Caco-2 (cell line): ENCODE results near the gene RNASE7. TPM values are rescaled to one million over a fixed set of nuclear protein-coding genes. Genes with fewer than 3 reads are reported as not detected.

ENCODE experiments used
- BruUV-seq: library from RNA; stranded (reverse); fragments of 400-500 nt; replicated peaks from 2 replicates; lab custom pipeline; 2021; lab: Mats Ljungman, UMichigan
- CTCF ChIA-PET: fragments of 300-600 bp; sonication (Branson Sonifier 250); formaldehyde crosslinking; loops from one replicate; lab custom pipeline; 2022; ENCODE audit warnings: antibody characterized with exemption; lab: Charles Lee
- POLR2A ChIA-PET: fragments of 300-600 bp; sonication (Branson Sonifier 250); formaldehyde crosslinking; loops from one replicate; lab custom pipeline; 2022; ENCODE audit warnings: antibody characterized with exemption; lab: Charles Lee
- DNase-seq, 2 experiments: peaks; one replicate each; pipeline versions ENCODE4 v3.0.0 to v3.0.0-alpha.2; 2020 to 2022
- H3K27me3 ChIP-seq: replicated peaks from 2 replicates; pipeline ENCODE4 v1.6.0; 2011; ENCODE audit warnings: low read length; ENCODE audit not compliant: control insufficient read depth, insufficient read depth
- H3K36me3 ChIP-seq: 2 replicates; pipeline ENCODE4 v1.5.1; 2011; ENCODE audit warnings: low read length; ENCODE audit not compliant: control insufficient read depth, insufficient read depth
- H3K4me1 ChIP-seq: fragments of 250-450 bp; sonication (Bioruptor Pico); 2 replicates; pipeline ENCODE4 v1.5.1; 2020; ENCODE audit warnings: mild to moderate bottlenecking
- H3K4me3 ChIP-seq: 2 replicates; pipeline ENCODE4 v1.5.1; 2011; ENCODE audit warnings: low read depth, mild to moderate bottlenecking, control low read depth, low read length
- H3K9me3 ChIP-seq: fragments of 250-450 bp; sonication (Bioruptor Pico); 2 replicates; pipeline ENCODE4 v1.5.1; 2020; ENCODE audit warnings: mild to moderate bottlenecking, moderate library complexity
- H3K27ac Mint-ChIP-seq: one replicate; pipeline ENCODE4 v1.8.0; 2022; ENCODE audit warnings: mixed read lengths; ENCODE audit not compliant: unreplicated experiment
- H3K27me3 Mint-ChIP-seq: one replicate; pipeline ENCODE4 v1.8.0; 2022; ENCODE audit warnings: mixed read lengths; ENCODE audit not compliant: insufficient read depth, unreplicated experiment
- H3K36me3 Mint-ChIP-seq: one replicate; pipeline ENCODE4 v1.8.0; 2022; ENCODE audit warnings: mild to moderate bottlenecking, mixed read lengths; ENCODE audit not compliant: insufficient read depth, unreplicated experiment
- H3K4me1 Mint-ChIP-seq: one replicate; pipeline ENCODE4 v1.8.0; 2022; ENCODE audit warnings: low read depth, mixed read lengths; ENCODE audit not compliant: unreplicated experiment
- H3K4me3 Mint-ChIP-seq: one replicate; pipeline ENCODE4 v1.8.0; 2022; ENCODE audit warnings: mild to moderate bottlenecking, moderate library complexity, mixed read lengths; ENCODE audit not compliant: unreplicated experiment
- H3K9me3 Mint-ChIP-seq: one replicate; pipeline ENCODE4 v1.8.0; 2022; ENCODE audit warnings: mixed read lengths; ENCODE audit not compliant: unreplicated experiment
- intact Hi-C: fragments of 100-400 bp; cut with micrococcal nuclease; formaldehyde crosslinking; loops from one replicate; pipeline ENCODE4 v1.10.0; 2022; ENCODE audit not compliant: unreplicated experiment
- total RNA-seq: library from RNA; stranded (reverse); gene quantifications from 2 replicates; pipeline ENCODE4 v1.2.3, GENCODE V29; 2022
- TF ChIP-seq, protein P1 (sequence below), 2 experiments: fragments of 200-600 bp in 1 of 2; IDR thresholded peaks; 1 replicate in 1 of 2; 2 replicates in 1 of 2; pipeline versions ENCODE4 v1.5.1 to v1.8.0; 2011 to 2022; ENCODE audit warnings: antibody characterized with exemption in 1 of 2, control low read depth in 1 of 2, inconsistent platforms in 1 of 2, low read depth in 1 of 2, low read length in 1 of 2, mild to moderate bottlenecking in 1 of 2, moderate library complexity in 1 of 2; ENCODE audit not compliant: insufficient read depth in 1 of 2, severe bottlenecking in 1 of 2, unreplicated experiment in 1 of 2

Gene RNASE7
- total RNA-seq, 1 experiment from 2014 or later: not detected

DNA sequence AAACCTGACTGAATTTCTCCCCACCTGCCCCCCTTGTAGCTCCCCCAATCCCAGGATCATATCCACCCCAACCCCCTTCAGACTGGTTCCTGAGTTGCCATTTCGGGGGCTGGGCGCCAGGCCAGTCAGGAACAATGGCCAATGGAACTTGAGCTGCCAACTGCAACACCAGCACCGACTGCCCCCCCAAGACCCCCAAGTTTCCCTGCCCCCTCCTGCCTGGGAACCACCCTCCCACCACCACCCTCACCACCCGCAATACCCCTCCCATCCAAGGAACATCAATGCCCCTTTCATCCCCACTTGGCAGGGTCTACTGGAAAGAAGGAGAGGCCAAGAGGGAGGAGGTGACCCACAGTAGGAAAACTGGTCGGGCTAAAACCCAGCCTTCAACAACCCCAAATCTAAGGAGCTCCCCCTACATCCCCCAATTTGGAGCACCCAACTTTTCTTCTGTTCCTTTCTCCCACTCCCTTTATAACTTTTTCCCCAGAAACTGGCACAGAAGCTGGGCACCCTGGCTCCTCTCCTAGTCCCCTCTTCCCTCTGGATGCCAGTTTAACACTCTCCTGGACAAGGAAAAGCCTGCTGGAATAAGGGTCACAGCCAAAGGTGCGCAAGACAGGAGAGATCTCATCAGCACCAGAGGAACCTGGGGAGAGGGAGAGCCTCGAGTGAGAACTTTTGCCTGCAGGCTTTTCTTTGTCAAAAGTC, 15.7 kb upstream of the RNASE7 start:
- intact Hi-C loops: no loop called here
- no peaks in the 10 kb centered on the region for H3K36me3 Mint-ChIP-seq
- peak overlapping the region; percentile 15 for H3K27ac Mint-ChIP-seq
- no peaks in the 10 kb centered on the region for H3K9me3 Mint-ChIP-seq
- no TSS peak for BruUV-seq
- Histone ChIP-seq H3K4me3 (no peak overlapping the region), H3K36me3 (no peaks in the 10 kb centered on the region), H3K9me3 (no peaks in the 10 kb centered on the region), H3K27me3 (no peaks in the 10 kb centered on the region), H3K4me1 (peaks cover 15% of the 10 kb centered on the region)
- ChIA-PET CTCF (interaction anchor here (0.6 to 2.3 kb wide), 2 partner anchors 12 kb away, joined by 3 to 9 read pairs; no protein-coding TSS in a partner anchor), POLR2A (no interaction called here)
- H3K4me1 Mint-ChIP-seq: peaks cover 18% of the 10 kb centered on the region
- no peak for DNase-seq
- no peak overlapping the region for H3K4me3 Mint-ChIP-seq
- H3K27me3 Mint-ChIP-seq: no peaks in the 10 kb centered on the region
- TF ChIP-seq, protein P1, sequence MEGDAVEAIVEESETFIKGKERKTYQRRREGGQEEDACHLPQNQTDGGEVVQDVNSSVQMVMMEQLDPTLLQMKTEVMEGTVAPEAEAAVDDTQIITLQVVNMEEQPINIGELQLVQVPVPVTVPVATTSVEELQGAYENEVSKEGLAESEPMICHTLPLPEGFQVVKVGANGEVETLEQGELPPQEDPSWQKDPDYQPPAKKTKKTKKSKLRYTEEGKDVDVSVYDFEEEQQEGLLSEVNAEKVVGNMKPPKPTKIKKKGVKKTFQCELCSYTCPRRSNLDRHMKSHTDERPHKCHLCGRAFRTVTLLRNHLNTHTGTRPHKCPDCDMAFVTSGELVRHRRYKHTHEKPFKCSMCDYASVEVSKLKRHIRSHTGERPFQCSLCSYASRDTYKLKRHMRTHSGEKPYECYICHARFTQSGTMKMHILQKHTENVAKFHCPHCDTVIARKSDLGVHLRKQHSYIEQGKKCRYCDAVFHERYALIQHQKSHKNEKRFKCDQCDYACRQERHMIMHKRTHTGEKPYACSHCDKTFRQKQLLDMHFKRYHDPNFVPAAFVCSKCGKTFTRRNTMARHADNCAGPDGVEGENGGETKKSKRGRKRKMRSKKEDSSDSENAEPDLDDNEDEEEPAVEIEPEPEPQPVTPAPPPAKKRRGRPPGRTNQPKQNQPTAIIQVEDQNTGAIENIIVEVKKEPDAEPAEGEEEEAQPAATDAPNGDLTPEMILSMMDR (IDR thresholded peaks at IDR 0.05; ENCODE audit: insufficient read depth in 1 of 2, low read depth in 1 of 2, low read length in 1 of 2, severe bottlenecking in 1 of 2, unreplicated experiment in 1 of 2): no peak

DNA sequence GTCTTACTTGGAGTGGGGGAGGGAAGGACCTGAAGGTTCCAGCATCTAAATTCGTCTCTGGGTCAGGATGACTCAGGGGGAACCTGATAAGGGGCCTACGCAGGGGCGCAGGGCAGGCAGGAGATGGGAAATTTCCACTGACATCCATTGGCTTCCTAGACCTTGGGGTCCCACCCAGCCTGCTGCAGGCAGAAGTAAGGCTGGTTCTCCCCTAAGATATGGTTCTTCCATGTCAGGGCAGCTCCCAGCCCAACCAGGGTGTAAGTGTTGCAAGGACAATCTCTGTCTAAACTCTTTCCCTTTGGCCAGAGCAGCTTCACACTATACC, 15.2 kb upstream of the RNASE7 start:
- Mint-ChIP-seq H3K27ac (peak overlapping the region; percentile 15), H3K27me3 (no peaks in the 10 kb centered on the region), H3K4me1 (peaks cover 18% of the 10 kb centered on the region), H3K9me3 (no peaks in the 10 kb centered on the region), H3K4me3 (no peak overlapping the region), H3K36me3 (no peaks in the 10 kb centered on the region)
- intact Hi-C loops: no loop called here
- no peaks in the 10 kb centered on the region for H3K9me3 ChIP-seq
- H3K36me3 ChIP-seq: no peaks in the 10 kb centered on the region
- BruUV-seq: no TSS peak
- DNase-seq: no peak
- TF ChIP-seq, protein P1 (IDR thresholded peaks at IDR 0.05; ENCODE audit: insufficient read depth in 1 of 2, low read depth in 1 of 2, low read length in 1 of 2, severe bottlenecking in 1 of 2, unreplicated experiment in 1 of 2): no peak
- CTCF ChIA-PET: interaction anchor here (1.4 to 2.3 kb wide), 2 partner anchors 12 to 56 kb away, joined by 6 to 9 read pairs; no protein-coding TSS in a partner anchor
- POLR2A ChIA-PET: no interaction called here
- no peak overlapping the region for H3K4me3 ChIP-seq
- no peaks in the 10 kb centered on the region for H3K27me3 ChIP-seq
- H3K4me1 ChIP-seq: peaks cover 15% of the 10 kb centered on the region

DNA sequence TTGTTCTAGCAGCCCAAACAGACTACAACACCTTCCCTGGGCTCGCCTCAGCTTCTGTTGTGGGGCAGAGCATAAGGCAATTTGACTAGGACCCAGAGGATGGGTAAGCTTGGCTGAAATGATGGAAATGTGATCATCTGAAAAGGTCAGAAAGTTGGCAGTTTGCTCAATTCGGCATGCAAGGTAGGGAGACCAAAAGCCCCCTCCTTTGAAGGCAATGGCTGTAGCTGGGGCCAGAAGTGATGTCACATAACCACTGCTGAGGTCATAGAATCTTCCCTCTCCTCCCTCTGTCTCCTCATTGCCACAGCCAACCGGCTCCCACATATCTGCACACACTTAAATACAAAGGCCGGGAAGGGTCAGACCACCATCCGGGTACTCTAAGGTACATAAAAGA, 12.2 kb upstream of the RNASE7 start, which contains the start of gene TPPP2:
TSS of gene TPPP2 (plus strand) at position 301 of the 400 bp plus-strand sequence. CDS start 365 bp downstream, outside the sequence.
- Histone ChIP-seq H3K9me3 (no peaks in the 10 kb centered on the region), H3K27me3 (no peaks in the 10 kb centered on the region), H3K36me3 (no peaks in the 10 kb centered on the region), H3K4me1 (peaks cover 9% of the 10 kb centered on the region; the same call in 1 of the 2 replicates), H3K4me3 (no peak within 1 kb of the TSS)
- Mint-ChIP-seq H3K36me3 (no peaks in the 10 kb centered on the region), H3K9me3 (no peaks in the 10 kb centered on the region), H3K4me1 (peaks cover 7% of the 10 kb centered on the region), H3K27me3 (no peaks in the 10 kb centered on the region), H3K27ac (no peak within 1 kb of the TSS), H3K4me3 (no peak within 1 kb of the TSS)
- no TSS peak for BruUV-seq
- intact Hi-C loops: no loop called here
- CTCF ChIA-PET: no interaction called here
- TF ChIP-seq, protein P1 (IDR thresholded peaks at IDR 0.05; ENCODE audit: insufficient read depth in 1 of 2, low read depth in 1 of 2, low read length in 1 of 2, severe bottlenecking in 1 of 2, unreplicated experiment in 1 of 2): no peak
- no peak for DNase-seq
- POLR2A ChIA-PET: no interaction called here
